Endodermal cell (in vitro differentiated cells): ENCODE results near the gene ADTRP. TPM values are rescaled to one million over a fixed set of nuclear protein-coding genes. Genes with fewer than 3 reads are reported as not detected.

ENCODE experiments used
- DNase-seq: peaks from one replicate; pipeline ENCODE4 v3.0.0-alpha.2; 2017
- H3K27ac ChIP-seq: 2 replicates; pipeline ENCODE4 v1.5.1; 2013; ENCODE audit warnings: mild to moderate bottlenecking, low read depth, low read length, moderate library complexity
- H3K27me3 ChIP-seq: 2 replicates; pipeline ENCODE4 v1.6.1; 2013; ENCODE audit warnings: mild to moderate bottlenecking, low read length, moderate library complexity; ENCODE audit not compliant: insufficient read depth, control insufficient read depth, poor library complexity, severe bottlenecking
- H3K36me3 ChIP-seq: 2 replicates; pipeline ENCODE4 v1.7.0; 2013; ENCODE audit warnings: mild to moderate bottlenecking, low read length, moderate library complexity; ENCODE audit not compliant: control insufficient read depth, insufficient read depth
- H3K4me1 ChIP-seq: one replicate; pipeline ENCODE4 v1.7.0; 2013; ENCODE audit warnings: low read length; ENCODE audit not compliant: control insufficient read depth, insufficient read depth
- H3K4me3 ChIP-seq: 2 replicates; pipeline ENCODE4 v1.5.1; 2013; ENCODE audit warnings: mild to moderate bottlenecking, low read length, moderate library complexity
- H3K9ac ChIP-seq: 2 replicates; pipeline ENCODE4 v1.6.1; 2013; ENCODE audit warnings: mild to moderate bottlenecking, low read length, moderate library complexity; ENCODE audit not compliant: poor library complexity, severe bottlenecking; ENCODE audit errors: extremely low read depth
- H3K9me3 ChIP-seq: 2 replicates; pipeline ENCODE4 v1.6.1; 2013; ENCODE audit warnings: mild to moderate bottlenecking, low read length, moderate library complexity; ENCODE audit not compliant: control insufficient read depth
- H3K27ac Mint-ChIP-seq: 2 replicates; pipeline ENCODE4 v1.8.0; 2020; ENCODE audit warnings: mixed read lengths
- H3K27me3 Mint-ChIP-seq: 2 replicates; pipeline ENCODE4 v1.8.0; 2021; ENCODE audit warnings: mild to moderate bottlenecking, mixed read lengths; ENCODE audit not compliant: insufficient read depth
- H3K36me3 Mint-ChIP-seq: 2 replicates; pipeline ENCODE4 v1.8.0; 2020; ENCODE audit warnings: low read depth, mixed read lengths
- H3K4me1 Mint-ChIP-seq: 2 replicates; pipeline ENCODE4 v1.8.0; 2020; ENCODE audit warnings: mixed read lengths
- H3K4me3 Mint-ChIP-seq: 2 replicates; pipeline ENCODE4 v1.8.0; 2020; ENCODE audit warnings: mild to moderate bottlenecking, moderate library complexity, mixed read lengths
- H3K9me3 Mint-ChIP-seq: 2 replicates; pipeline ENCODE4 v1.8.0; 2020; ENCODE audit warnings: mild to moderate bottlenecking, mixed read lengths
- WGBS, 2 experiments: methylation state at CpG; one replicate each; pipeline versions ENCODE4 v1.1.5 to v1.1.7; 2013; ENCODE audit warnings: missing lambda C conversion rate in 2 of 2, mixed read lengths in 1 of 2; ENCODE audit not compliant: insufficient coverage in 1 of 2, insufficient read length in 1 of 2; 5-methylcytosine and 5-hydroxymethylcytosine counted together
- total RNA-seq, 2 donors: library from RNA; stranded (reverse); fragmentation: NEBNext Ultra II Directional in 1 of 2; extraction: Animal tissue kit (Norgen Biotek cat#: 25700) in 1 of 2; gene quantifications; 2 replicates in 1 of 2; 3 replicates in 1 of 2; pipeline ENCODE4 v1.2.1, GENCODE V29; 2021
- TF ChIP-seq, protein P1 (sequence below): fragments of 200-600 bp; sonication (generic); conservative IDR thresholded peaks from 2 replicates; pipeline ENCODE4 v1.5.0; 2021; ENCODE audit warnings: antibody characterized with exemption, mild to moderate bottlenecking

The ADTRP gene
- total RNA-seq, 2 donors from 2014 or later = 0.20 to 0.29 TPM

DNA sequence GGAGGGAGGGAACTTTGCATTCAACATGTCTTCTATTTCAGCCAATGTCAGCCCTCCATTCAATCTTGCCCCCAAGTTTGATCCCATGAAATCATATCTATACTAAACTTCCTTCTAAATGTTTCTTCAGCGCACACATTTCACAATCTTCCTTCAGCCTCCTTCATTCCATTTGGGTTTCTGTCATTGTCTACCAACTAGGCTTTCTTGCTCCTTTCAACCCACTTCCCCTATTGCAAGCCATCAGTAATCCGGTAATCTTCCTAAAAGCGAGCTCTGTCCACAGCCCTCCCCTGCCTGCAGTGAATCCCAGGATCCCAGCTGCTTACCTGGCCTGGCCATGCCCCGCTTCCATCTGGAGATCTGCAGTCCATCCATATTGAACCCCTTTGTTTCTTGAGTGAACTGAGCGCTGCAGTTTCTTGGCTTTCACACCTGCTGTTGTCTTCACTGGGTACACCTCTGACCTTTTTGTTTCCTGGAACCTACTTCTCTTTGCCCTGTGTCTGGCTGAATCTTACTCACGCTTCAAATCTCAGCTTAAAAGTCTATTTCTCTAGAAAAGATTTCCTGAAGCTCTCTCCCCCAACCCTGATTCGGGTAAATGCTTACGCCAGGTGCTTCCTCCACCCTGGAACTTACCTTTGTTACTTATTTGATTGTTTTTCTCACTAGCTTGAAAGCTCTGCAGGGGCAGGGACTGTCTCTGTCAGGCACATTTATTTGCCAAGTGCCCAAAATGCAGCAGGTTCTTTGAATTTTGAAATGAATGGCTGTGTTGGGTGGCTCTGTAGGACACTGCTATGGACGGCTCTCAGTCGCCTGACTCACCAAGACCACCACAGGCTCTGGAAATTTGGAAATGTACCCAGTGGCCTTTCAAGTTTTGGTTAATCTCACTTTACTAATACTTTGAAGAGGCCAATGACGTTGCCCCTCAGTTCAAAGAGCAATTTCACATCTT lies 50.3 kb downstream of the ADTRP start:
- H3K9me3 Mint-ChIP-seq = no peaks in the 10 kb centered on the region
- WGBS, 2 experiments = 90 to 96% methylated on average over 10 to 11 of the region's 11 CpGs
- H3K27ac ChIP-seq = no peak overlapping the region
- H3K4me1 ChIP-seq = peaks cover 5% of the 10 kb centered on the region
- H3K36me3 ChIP-seq = no peaks in the 10 kb centered on the region
- TF ChIP-seq, protein P1, sequence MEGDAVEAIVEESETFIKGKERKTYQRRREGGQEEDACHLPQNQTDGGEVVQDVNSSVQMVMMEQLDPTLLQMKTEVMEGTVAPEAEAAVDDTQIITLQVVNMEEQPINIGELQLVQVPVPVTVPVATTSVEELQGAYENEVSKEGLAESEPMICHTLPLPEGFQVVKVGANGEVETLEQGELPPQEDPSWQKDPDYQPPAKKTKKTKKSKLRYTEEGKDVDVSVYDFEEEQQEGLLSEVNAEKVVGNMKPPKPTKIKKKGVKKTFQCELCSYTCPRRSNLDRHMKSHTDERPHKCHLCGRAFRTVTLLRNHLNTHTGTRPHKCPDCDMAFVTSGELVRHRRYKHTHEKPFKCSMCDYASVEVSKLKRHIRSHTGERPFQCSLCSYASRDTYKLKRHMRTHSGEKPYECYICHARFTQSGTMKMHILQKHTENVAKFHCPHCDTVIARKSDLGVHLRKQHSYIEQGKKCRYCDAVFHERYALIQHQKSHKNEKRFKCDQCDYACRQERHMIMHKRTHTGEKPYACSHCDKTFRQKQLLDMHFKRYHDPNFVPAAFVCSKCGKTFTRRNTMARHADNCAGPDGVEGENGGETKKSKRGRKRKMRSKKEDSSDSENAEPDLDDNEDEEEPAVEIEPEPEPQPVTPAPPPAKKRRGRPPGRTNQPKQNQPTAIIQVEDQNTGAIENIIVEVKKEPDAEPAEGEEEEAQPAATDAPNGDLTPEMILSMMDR = no peak
- H3K9me3 ChIP-seq = no peaks in the 10 kb centered on the region
- H3K4me3 ChIP-seq = no peak overlapping the region
- no peaks in the 10 kb centered on the region for H3K27me3 Mint-ChIP-seq
- H3K4me1 Mint-ChIP-seq = peaks cover 17% of the 10 kb centered on the region
- H3K36me3 Mint-ChIP-seq = no peaks in the 10 kb centered on the region
- no peak overlapping the region for H3K27ac Mint-ChIP-seq
- no peak for DNase-seq
- H3K27me3 ChIP-seq = no peaks in the 10 kb centered on the region
- no peak overlapping the region for H3K9ac ChIP-seq
- no peak overlapping the region for H3K4me3 Mint-ChIP-seq

DNA sequence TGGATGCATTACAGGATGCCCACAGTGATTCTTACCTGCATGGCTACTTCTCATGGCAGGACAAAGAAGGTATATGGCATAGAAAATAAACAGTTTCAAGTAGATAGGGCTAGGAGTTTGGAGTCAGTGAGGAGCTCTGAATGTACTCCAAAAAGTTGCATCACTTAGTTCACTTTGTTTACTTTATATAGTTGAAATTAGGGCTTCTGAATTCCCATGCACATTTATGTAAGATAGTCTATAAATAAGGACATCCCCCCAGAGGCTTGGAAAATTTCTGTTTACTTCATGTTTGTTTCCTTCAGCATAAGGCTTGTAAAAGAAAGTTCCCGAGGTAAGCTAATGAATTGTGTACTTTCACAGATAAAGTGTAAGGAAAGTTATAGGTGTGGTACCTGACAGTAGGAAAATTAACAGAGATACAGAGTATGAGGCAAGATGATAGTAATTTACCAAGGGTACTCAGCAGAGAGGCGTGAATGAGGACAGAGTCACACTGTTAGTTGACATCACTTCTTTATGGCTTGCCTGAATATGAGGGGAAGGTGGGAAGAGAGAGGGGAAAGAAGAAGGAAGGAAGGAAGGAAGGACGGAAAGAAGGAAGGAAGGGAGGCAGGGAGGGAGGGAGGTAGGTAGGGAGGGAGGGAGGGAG lies 51.1 kb downstream of the ADTRP start:
- no peaks in the 10 kb centered on the region for H3K36me3 ChIP-seq
- H3K9ac ChIP-seq = no peak overlapping the region
- no peaks in the 10 kb centered on the region for H3K27me3 ChIP-seq
- WGBS, 2 experiments = 85 to 100% methylated on average over 2 to 3 of the region's 3 CpGs
- TF ChIP-seq, protein P1 = no peak
- Mint-ChIP-seq H3K27ac (no peak overlapping the region), H3K27me3 (no peaks in the 10 kb centered on the region), H3K9me3 (no peaks in the 10 kb centered on the region), H3K4me3 (no peak overlapping the region), H3K36me3 (no peaks in the 10 kb centered on the region), H3K4me1 (peaks cover 17% of the 10 kb centered on the region)
- no peak for DNase-seq
- H3K9me3 ChIP-seq = no peaks in the 10 kb centered on the region
- no peak overlapping the region for H3K27ac ChIP-seq
- H3K4me3 ChIP-seq = no peak overlapping the region
- H3K4me1 ChIP-seq = peaks cover 5% of the 10 kb centered on the region

DNA sequence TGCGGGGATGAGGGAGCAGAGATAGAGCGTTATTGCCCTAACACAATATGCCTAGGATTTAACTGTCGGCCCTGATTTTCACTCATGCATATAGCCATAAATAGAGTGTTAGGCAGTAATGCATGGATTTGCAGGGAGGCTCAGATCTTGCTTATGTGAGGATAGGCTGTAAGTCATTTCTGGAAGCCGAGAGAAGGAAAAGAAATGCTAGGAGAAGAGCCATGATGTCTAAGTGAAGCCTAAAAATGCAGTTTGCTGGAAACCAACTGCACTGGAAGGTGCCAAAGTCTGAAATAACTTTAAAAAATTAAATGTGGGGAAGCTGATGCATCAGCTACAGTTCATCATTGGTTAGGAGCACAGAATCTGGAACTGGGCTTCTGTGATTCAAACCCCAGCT lies 54.3 kb downstream of the ADTRP start:
- no peak overlapping the region for H3K27ac Mint-ChIP-seq
- no peaks in the 10 kb centered on the region for H3K9me3 Mint-ChIP-seq
- Histone ChIP-seq H3K27ac (no peak overlapping the region), H3K4me3 (no peak overlapping the region), H3K4me1 (peaks cover 5% of the 10 kb centered on the region), H3K9me3 (no peaks in the 10 kb centered on the region), H3K27me3 (no peaks in the 10 kb centered on the region), H3K36me3 (no peaks in the 10 kb centered on the region), H3K9ac (no peak overlapping the region)
- H3K36me3 Mint-ChIP-seq = no peaks in the 10 kb centered on the region
- TF ChIP-seq, protein P1 = no peak
- H3K27me3 Mint-ChIP-seq = no peaks in the 10 kb centered on the region
- H3K4me3 Mint-ChIP-seq = no peak overlapping the region
- DNase-seq = no peak
- WGBS, 2 experiments = 95 to 100% methylated on average over 3 to 4 of the region's 4 CpGs
- peaks cover 14% of the 10 kb centered on the region for H3K4me1 Mint-ChIP-seq
